Pulmonary artery endothelial cell (primary cell): ENCODE data around the gene KANSL1. TPM values are rescaled to one million over a fixed set of nuclear protein-coding genes. Genes with fewer than 3 reads are reported as not detected.
"Not testable (repeated sequence)": the region's sequence is repeated elsewhere in the genome, so short reads cannot be mapped to it uniquely, and the experiment has no call there.

Experiments
- DNase-seq: peaks from one replicate; pipeline ENCODE4 v3.0.0-alpha.2; 2011; ENCODE audit warnings: low read depth, low spot score
- total RNA-seq: library from RNA; depleted of rRNA; stranded (reverse); fragments of >200 nt; gene quantifications from 2 replicates; pipeline ENCODE4 v1.2.3, GENCODE V29; 2014

The KANSL1 gene
- total RNA-seq, 1 donor from 2014 or later, result 48.3 TPM

DNA sequence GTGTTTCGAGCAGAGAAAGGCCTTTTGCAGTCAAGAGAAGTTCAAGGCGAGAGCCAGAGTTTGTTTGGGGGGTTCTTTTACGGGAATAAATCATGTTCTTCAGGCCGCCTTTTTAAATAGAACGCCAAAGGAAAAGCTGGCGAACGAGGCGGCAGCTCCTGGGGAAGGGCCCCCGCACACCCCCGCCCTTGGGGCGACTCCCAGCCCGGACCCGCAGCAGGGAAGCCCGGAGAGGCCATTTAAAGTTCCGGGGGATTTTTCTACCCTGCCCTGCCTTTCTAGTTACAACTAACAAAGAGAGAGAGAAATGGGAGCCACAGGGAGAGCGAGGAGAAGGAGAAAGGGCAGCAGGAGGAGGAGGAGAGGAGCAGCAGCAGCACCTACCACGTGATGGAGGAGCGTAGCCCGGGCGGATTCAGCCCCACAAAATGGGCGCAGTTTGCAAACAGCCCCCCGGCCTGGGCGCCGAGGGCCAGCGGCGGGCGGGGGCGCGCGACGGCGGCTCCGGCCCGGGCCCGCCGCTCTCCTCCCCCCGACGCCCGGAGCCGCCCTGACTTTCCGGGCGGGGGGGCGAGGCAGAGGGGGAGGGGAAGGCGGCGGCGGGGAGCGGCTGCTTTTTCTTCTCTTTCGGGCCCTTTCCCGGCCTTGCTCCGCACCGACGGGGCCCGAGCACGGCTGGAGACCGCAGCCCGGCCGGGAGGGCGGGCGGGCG, 634 bp downstream of the KANSL1 start:
- DNase-seq, result no peak

DNA sequence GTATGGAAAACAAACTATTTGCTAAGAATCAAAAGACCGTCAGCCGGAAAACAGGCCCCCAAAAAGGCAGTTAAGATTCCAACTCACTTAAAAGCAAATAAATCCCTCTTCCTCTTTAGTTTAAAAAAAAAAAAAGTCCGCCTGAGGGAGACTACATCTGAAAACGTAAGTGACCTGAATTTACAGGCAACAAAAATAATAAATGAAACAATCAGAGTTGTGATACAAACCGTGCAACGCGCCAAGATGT, 1.1 kb downstream of the KANSL1 start:
- DNase-seq, result no peak

DNA sequence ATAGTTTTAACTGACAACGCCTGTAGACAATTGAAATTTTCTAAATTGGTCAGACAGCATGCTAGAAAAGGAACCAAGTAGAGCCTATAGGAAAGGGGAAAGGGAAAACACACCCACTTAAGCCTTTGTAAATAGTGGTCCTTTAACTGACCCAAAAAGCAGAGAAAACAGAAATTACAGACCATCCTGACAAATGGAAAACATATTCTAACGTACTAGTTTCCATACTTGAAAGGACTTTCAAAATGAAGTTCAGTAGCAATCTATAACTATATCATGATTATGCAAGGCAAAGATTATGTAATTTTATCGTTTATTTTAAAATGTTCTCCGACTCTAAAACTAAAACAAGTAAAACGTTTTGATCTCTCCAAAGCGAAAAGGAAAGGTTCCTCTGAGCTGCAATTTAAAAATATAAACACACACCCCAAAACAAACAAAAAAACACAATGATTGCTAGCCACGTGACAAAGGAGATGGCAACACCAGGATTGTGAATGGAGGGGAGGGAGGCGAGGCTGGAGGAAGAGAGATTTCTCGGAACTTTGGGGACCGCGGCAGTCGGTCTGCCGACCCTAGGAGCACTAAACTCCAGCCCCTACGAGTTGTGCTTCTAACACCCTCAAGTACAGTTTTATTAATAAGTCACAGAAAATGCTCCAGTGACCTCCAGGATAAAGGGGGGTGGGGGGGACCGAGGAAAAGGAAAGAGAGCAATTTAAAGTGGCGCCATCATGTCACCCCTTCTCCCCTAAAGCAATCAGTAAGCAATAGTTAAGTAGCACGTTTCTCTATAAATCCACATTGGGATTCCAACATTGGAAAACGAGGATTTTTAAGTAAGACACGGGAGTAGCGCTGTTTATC, 1.7 kb downstream of the KANSL1 start:
- DNase-seq, result no peak

DNA sequence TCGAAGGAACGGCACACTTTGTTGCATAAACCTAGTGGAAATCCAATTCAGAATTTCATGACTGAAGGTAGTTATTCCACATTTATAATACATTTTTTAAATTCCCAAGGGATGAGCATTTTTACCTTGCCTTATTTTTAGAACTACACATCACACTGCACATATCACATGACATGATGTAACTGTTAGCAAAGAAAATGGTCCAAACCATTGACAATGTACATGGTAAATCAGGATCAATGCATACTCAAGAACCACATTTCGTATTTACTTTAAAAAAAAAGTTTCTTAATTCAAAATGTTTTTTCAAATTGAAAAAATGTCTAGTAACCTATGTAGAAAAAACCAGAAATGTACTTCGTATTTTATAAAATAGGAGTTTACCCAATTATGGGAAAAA, 2.5 kb downstream of the KANSL1 start:
- no peak for DNase-seq

DNA sequence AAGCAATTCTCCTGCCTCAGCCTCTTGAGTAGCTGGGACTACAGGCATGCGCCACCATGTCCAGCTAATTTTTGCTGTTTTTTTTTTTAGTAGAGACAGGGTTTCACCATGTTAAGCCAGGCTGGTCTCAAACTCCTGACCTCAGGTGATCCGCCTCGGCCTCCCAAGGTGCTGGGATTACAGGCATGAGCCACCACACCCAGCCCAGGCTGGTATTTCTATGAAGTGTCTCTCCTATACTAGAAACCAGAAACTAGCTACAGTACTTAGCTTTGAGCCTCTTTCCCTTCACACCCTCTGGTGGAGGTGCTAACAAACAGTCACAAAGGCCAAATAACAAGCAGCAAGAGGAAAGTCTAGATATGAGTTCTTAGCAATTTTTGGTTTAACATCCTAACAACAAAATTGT, 6.4 kb downstream of the KANSL1 start:
- DNase-seq, result not testable (repeated sequence)

DNA sequence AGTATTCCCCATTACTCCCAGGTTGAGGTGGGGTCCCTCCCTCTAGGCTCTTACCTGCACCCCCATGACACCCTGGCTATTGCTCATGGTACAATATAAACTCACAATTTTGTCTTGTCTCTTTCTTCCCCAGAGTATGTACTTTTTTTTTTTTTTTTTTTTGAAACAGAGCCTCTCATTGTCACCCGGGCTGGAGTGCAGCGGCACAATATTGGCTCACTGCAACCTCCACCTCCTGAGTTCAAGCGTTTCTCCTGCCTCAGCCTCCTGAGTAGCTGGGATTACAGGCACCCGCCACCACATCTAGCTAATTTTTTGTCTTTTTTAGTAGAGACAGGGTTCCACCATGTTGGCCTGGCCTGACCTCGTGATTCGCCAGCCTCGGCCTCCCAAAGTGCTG, 8.5 kb downstream of the KANSL1 start:
- no peak for DNase-seq

DNA sequence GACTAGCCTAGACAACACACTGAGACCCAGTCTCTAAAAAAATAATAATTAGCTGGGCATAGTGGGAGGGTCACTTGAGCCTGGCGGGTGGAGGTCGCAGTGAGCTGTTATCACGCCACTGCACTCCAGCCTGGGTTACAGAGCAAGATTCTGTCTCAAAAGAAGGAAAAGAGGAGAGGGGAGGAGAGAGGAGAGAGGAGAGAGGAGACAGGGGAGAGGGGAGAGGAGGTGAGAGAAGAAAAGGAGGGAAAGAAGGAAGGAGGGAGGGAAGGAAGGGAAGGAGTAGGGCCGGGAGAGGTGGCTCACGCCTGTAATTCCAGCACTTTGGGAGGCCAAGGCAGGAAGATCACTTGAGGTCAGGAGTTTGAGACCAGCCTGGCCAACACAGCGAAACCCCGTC, 9.8 kb downstream of the KANSL1 start:
- not testable (repeated sequence) for DNase-seq

DNA sequence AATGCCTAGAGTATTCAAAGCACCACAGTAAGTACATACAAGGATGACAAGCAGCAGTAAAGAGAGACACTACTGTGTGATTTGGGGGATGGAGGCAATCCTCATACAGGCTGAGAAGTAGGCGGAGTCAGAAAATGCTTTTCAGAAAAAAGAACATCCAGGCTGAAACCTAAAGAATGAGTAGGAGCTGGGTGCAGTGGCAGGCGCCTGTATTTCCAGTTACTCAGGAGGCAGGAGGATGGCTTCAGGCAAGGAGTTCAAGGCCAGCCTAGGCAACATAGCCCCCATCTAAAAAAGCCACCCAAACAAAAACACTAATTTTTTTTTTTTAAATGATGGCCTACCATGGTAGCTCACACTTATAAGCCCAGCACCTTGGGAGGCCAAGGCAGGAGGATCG, 10.3 kb downstream of the KANSL1 start:
- DNase-seq, result no peak

DNA sequence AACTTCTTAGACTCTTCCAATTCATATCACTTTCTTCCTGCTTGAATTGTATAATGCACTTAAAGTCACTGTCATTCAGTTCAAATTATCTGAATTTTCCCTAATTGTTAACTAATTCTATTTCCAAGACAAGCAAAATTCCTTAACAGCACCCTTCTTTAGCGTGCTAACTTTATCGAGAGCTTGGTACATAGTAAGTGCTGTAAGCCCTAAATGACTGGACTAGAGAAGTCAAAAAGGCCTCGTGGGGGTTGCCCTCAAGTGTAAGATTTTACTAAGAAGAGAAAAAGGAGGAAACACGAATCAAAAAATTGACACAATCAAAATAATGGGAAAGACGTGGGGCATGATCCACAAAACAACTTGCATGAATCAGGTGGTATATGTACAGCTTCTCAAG, 11.3 kb downstream of the KANSL1 start:
- no peak for DNase-seq

DNA sequence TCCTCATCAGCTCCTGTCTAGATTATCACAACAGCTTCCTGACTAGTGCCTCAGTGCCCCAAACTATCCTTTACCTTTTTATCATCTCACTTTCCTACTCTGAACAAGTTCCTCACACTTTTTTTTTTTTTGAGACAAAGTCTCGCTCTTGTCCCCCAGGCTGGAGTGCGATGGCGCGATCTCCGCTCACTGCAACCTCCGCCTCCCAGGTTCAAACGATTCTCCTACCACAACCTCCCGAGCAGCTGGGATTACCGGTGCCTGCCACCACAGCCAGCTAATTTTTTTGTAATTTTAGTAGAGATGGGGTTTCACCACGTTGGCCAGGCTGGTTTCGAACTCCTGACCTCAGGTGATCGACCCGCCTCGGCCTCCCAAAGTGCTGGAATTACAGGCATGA, 11.9 kb downstream of the KANSL1 start:
- not testable (repeated sequence) for DNase-seq

DNA sequence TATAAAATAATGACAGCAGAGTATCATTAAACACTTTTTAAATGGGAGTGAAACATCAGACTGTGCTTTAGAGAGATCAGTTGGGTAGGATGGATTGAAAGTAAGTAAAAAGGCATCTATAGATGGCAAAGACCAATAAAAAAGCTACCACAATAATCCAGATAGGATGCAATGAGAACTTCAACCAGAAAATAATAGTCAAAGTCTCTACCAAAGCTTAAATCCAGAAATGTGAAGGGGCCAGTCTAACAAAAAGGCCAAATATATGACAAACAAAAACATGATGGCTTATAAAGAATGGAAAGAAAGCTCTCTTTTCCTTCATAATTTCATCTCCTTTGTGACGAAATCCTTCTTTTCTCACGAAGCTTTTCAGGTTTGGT, 12.3 kb downstream of the KANSL1 start:
- no peak for DNase-seq

DNA sequence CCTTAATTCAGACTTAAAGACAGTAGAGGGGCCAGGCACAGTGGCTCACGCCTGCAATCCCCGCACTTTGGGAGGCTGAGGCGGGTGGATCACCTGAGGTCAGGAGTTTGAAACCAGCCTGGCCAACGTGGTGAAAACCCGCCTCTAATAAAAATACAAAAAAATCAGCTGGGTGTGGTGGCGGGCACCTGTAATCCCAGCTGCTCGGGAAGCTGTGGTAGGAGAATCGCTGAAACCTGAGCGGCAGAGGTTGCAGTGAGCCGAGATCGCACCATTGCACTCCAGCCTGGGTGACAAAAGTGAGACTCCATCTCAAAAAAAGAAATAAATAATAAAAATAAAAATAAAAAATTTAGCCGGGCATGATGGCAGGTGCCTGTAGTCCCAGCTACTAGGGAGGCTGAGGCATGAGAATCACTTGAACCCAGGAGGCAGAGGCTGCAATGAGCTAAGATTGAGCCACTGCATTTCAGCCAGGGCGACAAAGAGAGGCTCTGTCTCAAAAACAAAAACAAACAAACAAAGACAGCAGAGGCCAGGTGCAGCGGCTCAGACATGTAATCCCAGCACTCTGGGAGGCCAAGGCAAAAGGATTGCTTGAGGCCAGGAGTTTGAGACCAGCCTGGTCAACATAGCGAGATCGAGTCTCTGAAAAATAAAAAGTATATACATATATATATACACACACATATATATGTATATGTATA, 12.9 kb downstream of the KANSL1 start:
- DNase-seq, result not testable (repeated sequence)

DNA sequence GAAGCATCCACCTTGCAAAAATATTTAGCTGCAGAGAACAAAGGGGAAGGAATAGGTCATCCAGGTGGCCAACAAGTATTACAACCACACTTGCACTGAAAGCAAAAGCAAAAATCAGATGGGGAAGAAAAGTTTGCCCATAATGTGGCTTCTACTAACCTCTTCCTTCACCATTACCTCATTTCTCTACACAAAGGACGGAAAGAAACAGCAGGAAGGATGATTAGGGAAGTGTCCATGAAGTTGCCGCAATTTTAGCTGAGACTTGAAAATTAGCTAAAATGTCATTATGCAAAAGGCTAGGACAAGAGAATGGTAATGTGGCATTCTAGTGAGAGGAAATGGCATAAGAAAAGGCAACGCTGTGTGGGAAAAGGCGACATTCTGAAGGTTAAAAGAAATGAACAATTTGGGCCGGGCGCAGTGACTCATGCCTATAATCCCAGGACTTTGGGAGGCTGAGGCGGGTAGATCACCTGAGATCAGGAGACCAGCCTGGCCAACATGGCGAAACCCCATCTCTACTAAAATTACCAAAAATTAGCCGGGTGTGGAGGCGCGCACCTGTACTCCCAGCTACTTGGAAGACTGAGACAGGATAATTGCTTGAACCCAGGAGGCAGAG, 13.7 kb downstream of the KANSL1 start:
- no peak for DNase-seq

DNA sequence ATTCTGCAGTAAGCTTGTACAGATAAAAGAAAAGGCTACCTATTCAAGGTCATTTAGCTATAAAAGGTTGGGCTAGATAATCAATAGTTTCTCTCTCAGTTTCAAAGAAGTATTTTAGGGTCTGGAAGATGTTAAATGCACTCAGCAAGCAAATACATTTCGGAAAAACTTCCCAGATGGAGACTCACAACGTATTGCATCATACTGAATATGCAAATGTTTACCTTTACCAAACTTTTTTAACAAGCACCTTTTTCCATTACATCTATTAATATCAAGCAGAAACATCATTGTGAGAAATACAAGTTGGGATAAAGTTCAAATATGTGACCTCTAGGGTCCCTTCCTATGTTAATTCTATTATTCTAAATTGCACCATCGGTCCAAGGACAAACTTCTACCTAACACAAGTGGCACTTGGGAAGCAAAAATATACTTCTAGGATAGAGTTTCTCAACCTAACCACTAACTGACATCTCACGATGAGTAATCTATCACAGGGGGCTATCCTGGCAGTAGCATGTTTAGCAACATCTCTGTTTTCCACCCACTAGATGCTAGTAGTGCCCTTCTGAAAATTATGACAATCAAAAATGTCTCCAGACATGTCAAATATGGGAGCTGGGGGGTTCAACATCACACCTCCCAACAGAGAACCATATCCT, 14.5 kb downstream of the KANSL1 start:
- DNase-seq, result no peak

DNA sequence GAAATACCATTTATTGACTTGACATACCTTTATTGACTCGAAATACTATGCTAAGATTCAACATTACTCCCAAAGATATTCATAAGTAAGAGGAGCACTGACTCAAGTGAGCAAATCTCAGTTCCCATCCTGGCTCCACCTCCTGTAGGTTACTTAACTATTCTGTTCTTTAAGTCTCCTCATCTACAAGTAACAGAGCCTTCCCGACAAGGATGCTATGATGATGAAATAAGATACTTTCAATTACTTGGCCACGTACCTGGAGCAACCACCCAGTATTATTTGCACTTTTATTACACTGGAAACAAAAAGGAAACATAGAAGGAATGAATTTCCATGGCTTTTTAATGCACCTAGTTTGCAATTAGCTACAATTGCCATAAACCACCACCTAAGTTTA, 16.3 kb downstream of the KANSL1 start:
- DNase-seq, result no peak

DNA sequence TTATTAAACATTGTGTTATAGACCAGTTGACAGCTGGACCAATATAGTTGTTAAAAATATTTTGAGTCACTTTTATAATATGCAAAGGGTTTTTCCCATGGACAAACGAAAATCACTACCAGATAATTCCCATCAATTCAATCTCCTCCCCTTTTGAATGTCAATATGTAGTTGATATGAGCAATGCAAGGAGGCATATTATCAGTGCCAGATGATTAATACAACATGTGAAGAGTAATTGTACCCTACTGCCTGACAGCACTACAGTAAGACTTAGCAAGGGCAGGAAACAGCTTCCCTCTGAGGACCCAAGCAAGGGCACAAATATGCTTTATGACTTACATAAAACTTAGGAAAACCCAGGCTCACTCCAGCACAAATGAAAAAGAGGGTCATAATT, 17.3 kb downstream of the KANSL1 start:
- DNase-seq, result no peak

DNA sequence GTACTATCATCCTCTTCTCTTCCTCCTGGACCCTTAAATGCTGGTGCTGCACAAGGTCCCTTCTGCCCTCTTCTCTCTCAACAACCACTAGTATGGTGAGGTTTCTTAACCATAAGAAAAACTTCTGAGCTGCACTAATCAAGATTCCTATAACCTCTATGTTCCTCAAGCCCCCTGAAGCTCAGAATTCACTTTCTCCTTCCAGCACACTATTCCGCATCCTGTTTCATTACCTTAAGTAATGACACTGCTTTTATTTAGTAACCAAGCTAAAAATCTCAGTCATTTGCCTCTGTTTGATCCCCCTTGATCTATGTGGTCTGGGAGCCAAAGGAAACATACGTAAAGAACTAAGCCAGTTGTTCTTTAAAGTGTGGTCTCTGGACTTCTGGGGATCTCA, 20.1 kb downstream of the KANSL1 start:
- DNase-seq, result no peak

DNA sequence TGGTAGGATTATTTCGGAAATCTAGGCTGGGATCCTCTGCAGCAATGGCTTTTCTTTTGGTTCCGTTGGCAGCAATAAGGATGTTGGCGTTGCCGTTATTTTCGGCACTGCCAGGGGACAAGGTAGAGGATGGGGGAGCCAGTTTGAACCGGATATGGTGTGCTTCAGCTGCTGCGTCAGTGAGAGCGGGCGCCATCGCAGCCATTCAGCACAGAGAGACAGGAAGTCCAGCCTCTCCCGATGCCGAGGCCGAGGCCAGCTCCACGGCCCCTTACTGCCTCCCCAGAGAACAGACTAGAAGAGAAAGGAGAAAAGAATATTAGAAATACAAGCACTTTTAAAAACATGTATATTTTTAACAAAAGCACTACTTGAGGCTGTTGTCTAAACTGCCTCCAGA, 21.3 kb downstream of the KANSL1 start:
- DNase-seq, result no peak

DNA sequence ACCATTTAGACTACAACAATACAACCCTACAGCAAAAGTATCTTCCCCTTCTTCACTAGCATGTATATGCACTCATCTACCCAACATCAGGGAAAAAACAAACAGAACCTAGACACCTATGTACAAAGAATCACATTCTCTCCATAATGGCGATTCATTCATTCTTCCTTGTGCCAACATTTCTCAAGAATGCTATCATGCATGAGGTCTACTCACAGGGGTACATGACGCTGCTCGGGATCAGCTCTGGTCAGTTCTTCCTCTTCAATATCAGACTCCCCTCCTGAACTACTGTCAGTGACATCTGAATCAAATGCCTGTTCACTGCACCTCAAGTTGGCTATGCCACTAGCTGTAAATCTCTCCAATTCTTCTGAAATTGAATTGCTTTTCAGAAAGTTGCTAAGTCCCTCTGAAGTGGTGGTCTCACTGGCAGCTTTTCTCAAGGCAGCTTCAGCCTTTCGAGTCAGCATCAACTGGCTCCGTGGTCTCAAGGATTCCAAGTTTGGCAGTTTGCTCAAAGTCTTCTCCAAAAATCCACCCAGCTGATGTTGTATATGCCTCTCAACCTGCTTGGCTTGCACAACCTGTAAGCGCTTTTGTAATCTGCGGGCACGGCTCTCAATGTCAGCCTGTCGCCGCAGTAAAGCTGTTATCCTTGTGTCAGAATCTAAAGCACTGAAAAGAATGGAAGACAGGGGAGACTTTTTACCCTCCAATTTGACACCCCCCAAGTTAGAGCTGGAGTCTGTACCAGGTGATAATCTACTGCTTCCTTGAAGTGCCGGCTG, 22.4 kb downstream of the KANSL1 start:
- no peak for DNase-seq

DNA sequence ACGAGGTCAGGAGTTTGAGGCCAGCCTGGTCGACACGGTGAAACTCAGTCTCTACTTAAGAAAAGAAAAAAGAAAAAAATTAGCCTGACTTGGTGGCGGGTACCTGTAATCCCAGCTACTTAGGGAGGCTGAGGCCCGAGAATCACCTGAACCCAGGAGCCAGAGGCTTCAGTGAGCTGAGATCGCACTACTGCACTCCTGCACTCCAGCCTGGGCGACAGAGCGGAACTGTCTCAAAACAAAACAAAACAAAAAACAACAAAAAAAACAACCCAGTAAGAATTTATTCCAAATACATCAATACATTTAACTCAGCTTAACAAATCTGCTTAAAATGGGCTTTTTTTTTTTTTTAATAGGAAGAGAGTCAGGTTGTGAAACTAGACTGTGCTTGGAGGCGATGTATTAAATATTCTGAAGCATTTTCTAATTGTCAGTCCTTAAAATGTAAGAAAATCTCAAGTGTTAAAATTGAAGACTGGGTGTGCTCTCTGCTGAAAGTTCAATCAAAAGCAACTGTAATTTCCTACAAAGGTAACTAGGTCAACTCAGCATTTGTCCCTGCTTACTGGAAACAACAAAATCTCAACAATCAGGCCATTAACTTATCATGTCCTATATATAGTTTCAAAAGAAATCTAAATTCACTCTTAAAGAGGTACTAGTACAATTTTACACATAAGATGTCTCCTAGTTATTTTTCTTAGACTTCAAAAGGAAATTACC, 23.2 kb downstream of the KANSL1 start:
- DNase-seq, result no peak
